HTR-8/SVneo (cell line): ENCODE data around the gene GRB7.
A peak's percentile ranks its signal among the peaks of the same experiment; 100 is the strongest.
"Not testable (repeated sequence)": the region's sequence is repeated elsewhere in the genome, so short reads cannot be mapped to it uniquely, and the experiment has no call there.

Source experiments
- DNase-seq: peaks from one replicate; pipeline ENCODE4 v3.0.0; 2011; ENCODE audit warnings: low spot score, mixed read lengths; ENCODE audit not compliant: insufficient read length
- FAIRE-seq: peaks from 2 replicates; lab custom pipeline; 2011; peaks lifted over from hg19 to GRCh38; lab: Jason Lieb, UNC

Gene GRB7

DNA sequence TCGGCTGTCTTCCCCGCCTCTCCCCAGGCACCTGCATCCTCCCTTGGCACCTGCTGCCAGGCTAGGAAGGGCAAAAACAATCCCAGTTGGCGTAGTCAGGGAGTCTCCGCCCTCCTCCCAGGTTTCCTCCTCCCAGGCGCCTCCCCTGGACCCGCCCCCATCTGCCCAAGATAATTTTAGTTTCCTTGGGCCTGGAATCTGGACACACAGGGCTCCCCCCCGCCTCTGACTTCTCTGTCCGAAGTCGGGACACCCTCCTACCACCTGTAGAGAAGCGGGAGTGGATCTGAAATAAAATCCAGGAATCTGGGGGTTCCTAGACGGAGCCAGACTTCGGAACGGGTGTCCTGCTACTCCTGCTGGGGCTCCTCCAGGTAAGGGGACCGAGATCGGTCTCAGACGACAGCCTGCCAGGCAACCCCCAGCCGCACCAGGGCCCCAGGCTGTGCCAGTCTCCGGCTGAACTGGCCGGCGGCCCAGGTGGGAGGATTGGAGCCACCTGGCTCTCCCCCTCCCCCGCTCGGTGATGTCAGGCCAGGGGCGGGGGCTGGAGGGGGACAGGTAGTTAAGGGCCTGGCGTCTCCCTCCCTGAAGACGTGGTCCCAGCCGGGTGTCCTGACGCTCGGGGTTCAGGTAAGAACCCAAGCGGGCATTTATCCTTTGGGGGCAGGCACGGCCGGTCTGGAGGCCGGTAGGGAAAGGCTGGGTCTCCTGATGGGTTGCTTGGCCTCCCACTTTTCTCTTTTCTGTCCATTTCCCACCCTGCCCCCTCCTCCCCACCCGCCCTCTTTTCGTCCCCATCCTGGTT is at the start of gene GRB7:
Gene GRB7 (plus strand): TSS at position 179 of the 808 bp plus-strand sequence. CDS start 4,364 bp downstream, outside the sequence.
- DNase-seq (no peak), FAIRE-seq (no peak)

DNA sequence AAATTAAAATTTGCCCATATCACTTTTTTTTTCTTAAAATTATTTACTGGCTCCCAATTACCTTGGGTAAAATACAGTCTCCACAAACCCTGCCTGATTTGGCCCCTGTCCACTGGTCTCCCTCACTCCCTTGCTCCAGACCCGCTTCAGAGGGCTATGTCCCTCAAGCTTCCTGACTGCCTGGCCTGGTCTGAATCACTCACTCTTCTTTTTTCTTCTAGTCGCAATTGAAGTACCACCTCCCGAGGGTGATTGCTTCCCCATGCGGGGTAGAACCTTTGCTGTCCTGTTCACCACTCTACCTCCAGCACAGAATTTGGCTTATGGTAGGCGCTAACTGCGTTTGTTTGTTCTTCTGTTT is 49.3 kb upstream of the GRB7 start:
- FAIRE-seq (no peak), DNase-seq (no peak)

DNA sequence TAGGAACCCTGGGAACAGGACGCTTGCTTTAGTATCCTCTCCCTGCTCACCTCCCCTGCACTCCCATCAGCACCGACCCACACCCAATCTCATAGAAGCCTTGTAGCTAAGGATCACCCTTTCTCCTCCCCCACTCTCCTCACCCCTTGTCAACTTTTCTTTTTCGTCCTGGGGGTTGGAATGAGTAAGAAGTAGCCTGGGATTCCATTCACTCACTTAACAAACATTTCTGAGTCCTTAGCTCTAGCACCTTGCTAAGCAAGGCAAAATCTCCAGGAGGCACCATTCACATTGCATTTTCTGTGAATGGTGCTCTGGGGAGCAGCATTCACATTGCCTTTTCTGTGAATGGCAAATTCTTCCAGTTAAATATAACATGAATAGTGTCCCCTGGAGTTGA is 48.8 kb upstream of the GRB7 start:
- FAIRE-seq (no peak), DNase-seq (no peak)

DNA sequence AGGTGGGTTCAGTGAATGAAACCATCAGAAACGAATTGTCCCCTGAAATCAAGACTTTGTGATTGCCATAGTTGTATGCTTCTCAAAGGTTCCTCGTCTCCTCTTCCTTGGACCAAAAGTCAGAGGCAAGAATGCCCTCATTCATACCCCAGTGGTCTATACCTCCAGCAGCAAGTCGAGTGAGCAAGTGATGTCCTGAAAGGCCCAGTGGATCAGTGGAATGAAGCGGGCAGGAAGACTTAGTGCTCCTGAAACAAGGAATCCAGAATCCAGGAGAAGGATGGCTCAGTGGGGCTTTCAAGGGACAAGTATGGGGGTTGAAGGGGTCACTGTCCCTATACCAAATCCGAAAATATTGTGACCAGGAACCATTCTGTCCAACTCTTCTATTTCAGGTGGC is 43.1 kb upstream of the GRB7 start:
- FAIRE-seq (no peak), DNase-seq (no peak)

DNA sequence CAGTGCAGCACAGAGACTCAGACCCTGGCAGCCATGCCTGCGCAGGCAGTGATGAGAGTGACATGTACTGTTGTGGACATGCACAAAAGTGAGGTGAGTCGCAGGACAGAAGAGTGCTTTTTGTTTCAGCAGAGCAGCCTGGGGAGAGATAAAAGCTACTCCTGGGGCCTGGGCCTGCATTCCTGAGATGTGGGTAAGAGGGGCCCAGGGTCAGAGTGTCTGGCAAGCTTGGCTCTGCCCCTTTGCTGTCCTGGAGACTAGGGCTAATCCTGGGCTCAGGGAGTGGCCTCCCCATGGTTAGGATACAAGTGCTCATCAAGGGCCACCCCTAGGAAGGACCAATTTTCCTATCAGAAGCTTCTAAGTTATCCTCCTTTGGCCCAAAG is 42.7 kb upstream of the GRB7 start:
- no peak for FAIRE-seq

DNA sequence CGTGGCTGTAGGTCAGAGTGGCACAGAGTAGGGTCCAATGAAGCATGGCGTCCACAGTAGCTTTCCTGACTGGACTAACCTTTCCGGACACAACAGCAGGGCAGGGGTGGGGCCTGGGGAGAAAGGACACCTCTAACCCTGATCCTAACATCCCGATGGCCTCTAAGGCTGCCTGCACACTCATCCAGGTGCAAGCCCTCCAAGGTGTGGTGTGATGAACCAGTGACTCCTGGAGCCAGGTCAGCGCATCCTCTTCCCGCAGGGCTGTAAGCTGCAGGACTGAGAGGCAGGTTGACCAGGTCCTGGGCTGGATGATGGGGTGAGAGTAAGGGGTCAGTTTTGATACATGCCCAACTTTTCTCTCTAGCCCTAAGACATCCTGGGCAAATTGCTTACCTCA is 41.0 kb upstream of the GRB7 start:
- FAIRE-seq: no peak

More for the DNA sequence above, 42.7 kb upstream of the GRB7 start:
- no peak for DNase-seq

DNA sequence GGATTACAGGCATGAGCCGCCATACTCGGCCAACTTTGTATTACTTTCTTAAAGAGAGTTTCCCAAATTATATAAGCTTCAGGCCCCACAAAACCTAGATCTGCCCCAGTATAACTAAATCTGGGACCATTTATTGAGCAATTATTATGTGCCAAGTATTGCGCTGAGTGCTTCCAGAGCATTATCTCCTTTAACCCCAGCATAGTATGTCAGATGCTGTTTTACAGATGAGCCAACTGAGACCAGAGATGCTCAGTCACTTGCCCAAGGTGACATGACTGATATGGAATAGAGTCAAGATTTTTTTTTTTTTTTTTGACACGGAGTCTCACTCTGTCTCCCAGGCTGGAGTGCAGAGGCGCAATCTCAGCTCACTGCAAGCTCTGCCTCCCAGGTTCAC is 39.8 kb upstream of the GRB7 start:
- DNase-seq (no peak), FAIRE-seq (no peak)

More for the DNA sequence above, 41.0 kb upstream of the GRB7 start:
- no peak for DNase-seq

DNA sequence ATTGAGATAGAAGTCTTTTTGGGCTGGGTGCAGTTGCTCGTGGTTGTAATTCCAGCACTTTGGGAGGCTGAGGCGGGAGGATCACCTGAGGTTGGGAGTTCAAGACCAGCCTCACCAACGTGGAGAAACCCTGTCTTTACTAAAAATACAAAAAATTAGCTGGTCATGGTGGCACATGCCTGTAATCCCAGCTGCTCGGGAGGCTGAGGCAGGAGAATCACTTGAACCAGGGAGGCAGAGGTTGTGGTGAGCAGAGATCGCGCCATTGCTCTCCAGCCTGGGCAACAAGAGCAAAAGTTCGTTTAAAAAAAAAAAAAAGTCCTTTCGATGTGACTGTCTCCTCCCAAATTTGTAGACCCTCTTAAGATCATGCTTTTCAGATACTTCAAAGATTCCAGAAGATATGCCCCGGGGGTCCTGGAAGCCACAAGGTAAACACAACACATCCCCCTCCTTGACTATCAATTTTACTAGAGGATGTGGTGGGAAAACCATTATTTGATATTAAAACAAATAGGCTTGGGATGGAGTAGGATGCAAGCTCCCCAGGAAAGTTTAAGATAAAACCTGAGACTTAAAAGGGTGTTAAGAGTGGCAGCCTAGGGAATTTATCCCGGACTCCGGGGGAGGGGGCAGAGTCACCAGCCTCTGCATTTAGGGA is 38.5 kb upstream of the GRB7 start:
- DNase-seq, FAIRE-seq: not testable (repeated sequence)

DNA sequence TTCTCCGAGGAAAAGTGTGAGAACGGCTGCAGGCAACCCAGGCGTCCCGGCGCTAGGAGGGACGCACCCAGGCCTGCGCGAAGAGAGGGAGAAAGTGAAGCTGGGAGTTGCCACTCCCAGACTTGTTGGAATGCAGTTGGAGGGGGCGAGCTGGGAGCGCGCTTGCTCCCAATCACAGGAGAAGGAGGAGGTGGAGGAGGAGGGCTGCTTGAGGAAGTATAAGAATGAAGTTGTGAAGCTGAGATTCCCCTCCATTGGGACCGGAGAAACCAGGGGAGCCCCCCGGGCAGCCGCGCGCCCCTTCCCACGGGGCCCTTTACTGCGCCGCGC is 38.0 kb upstream of the GRB7 start, which contains the start of gene ERBB2:
Gene ERBB2 (plus strand): TSS at position 247 of the 330 bp plus-strand sequence. CDS start 175 bp downstream, outside the sequence.
- peak; percentile 97 for FAIRE-seq

DNA sequence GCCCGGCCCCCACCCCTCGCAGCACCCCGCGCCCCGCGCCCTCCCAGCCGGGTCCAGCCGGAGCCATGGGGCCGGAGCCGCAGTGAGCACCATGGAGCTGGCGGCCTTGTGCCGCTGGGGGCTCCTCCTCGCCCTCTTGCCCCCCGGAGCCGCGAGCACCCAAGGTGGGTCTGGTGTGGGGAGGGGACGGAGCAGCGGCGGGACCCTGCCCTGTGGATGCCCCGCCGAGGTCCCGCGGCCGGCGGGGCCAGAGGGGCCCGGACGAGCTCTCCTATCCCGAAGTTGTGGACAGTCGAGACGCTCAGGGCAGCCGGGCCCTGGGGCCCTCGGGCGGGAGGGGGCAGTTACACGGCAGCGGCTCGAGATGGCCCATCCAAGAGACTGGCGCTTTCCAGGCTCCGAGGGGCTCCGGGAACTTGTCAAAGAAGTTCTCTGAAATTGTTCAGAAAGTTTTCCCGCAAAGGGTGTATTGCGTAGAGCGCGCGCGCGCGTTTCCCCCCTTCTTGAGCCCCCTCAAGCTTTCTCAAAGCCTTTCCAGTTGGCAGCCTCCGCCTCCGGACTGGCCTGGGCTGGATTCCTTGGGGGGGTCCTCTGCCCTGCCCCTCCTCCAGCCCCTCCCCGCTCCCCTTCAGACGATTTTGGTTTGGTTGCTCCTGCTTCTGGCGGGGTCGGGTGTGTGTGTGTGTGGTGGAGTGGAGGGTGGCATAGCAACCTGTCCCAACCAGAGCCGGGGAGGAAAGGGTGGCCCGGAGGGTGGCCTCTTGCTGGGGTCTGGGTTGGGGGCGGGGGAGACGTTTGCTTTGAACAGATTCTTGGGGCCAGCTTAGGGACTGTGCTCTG is 37.4 kb upstream of the GRB7 start:
- DNase-seq: peak; percentile 46
- FAIRE-seq: peak; percentile 9

More for the DNA sequence above, 38.0 kb upstream of the GRB7 start, which contains the start of gene ERBB2:
- DNase-seq: peak; percentile 92

DNA sequence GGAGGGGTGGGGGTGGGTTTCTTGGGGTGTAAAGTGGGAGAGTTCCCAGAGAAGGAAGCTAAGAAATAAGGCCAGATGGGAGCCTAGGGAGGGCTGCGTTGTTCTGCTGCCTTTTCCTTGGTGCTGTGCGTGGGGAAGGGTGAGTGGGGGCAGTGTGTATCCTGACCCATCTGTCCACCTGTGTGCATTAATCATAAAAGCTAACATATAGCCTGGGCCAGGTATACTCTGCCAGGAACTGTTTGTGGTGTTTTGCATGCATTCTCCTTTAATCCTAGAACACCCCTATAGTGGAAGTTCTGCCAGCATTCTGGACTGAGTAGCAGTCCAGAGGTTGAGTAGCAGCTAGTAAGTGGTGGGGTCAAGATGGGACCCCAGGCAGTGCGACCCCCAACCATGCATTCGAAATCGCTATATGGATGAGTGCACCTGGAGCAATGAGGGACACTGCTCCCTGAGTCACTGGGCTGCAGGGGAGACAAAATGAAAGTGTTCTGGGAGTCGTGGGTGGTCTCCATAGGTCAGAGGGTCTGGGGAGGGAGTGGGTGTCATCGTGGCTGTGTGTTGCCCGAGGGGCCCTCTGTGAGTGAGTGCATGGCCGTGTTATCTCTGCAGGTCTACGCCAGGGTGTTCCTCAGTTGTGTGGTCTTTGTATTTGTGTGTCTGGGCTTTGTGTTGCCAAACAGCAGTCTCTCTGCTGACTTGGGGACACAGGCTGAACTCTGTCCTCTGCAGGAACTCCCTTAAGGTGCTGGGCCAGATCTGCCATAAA is 36.5 kb upstream of the GRB7 start:
- FAIRE-seq: peak; percentile 69

DNA sequence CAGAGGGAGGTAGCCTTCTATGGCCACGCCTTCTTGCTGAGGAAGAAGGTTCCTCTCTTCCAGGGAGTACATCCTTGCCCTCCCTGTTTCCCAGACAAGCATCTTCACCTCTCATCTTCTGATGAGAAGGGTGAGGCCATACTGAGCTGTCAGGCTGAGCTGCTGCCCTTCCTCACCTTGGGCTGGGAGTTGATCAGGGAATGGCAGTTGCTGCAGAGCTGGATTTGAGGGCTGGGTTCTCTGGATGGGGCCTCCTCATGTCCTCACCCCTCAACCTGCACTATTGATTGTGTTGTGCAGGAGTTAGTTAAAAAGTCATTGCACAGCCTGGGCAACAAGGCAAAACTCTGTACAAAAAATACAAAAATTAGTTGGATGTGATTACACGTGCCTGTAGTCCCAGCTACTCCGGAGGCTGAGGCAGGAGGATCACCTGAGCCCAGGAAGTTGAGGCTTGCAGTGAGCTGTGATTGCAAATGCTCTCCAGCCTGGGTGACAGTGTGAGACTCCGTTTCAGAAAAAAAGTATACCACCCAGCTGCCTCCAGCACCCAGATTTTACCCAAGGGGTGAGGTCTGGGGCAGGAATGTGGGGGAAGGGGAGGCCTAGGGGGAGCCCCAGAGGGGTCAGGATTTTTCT is 35.8 kb upstream of the GRB7 start:
- peak; percentile 67 for FAIRE-seq
- DNase-seq: no peak

More for the DNA sequence above, 36.5 kb upstream of the GRB7 start:
- DNase-seq: no peak

DNA sequence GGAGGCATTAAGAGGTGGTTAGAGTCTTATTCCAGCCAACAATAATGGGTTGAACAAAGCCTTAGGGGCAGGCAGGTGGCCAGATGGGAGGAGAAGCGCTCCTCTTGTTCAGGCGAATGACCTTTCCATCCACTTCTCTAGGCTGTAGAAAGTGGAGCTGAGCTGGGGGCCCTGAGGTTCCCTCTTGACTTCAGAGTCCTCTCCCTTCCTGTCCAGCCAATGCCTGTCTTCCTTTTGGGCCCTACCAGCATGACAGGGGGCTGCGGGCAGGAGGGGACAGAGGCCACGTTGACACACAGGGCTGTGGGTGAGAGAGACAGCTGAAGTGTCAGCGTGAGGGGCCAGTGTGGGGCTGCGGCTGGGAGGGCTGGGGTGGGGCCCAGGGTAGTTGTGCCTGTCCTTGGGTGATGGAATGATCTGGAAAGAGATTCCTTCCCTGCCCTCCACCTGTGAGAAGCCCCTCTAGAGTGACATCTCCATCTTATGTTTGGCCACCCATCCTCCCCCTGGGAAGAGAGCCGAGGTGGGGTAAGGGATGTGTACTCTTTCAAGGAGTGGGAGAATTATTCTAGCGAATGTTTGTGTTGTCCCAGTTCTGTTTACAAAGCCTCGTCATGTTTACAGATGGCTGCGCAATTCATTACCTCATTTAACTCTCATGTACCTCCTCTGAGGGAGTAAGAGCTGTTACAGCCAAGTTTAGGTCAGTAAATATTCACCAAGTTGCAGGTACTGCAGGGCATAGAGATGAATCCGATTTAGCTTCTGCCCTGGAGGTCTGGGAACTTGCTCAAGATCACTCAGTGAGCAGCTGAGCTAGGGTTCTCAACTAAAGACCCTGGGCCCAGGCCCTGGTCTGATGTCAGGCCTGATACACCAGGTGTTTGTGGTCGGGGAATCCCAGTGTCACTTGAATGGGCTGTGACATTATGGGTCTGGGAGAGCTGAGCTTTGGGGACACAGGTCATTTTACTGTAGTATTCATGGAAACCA is 34.5 kb upstream of the GRB7 start:
- no peak for FAIRE-seq
- no peak for DNase-seq

DNA sequence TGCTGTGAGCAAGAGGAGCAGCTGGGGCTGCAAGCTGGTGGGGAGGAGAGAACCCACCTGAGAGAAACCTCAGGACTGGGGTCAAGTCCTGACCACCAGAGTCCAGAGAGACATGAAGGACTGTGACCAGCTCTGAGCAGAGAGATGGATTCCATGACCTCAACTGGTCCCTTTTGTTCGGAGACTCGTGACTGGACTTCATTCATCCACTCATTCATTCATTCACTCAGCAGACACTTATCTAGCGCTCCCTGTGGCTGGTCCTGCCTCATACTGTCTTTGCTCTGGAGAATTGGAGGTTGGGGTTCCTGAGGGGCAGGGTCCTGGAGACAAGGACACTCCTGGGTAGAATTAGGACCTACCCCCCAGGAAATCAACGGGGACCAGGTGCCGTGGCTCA is 33.8 kb upstream of the GRB7 start:
- DNase-seq (no peak), FAIRE-seq (no peak)

DNA sequence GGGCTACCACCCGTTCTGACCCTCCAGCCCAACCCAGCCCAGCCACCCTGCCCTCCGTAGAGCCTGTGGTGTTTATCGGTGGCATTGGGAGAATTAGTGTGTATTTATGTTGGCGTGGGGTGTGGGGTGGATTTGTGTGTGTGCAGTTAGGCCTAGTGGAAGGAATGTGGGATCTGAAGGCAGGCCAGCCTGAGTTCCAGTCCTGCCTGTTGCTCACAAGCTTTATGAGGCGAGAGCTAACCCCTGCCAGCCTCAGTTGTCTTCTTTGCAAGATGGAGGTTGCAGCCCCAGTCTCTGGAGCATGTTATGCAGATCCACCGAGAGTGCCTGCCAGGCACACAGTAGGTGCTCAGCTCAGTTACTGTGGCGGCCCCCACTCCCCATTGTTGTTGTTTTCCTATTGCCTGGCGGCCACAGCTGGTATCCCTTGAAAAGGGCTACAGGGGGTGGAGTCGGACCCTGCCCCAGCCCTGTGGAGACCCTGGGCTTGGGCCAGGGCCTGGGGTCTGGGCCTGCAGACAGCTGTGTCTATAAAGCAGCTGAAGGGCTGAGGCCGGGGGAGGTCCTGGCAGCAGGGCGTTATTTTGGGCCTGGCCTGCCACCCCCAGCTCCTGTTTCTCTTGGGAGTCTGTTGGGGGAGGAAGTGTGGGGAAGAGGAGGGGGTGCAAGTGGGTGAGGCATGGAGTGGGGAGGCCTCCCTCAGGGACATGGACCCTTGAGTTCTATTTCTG is 32.8 kb upstream of the GRB7 start:
- FAIRE-seq (no peak), DNase-seq (no peak)

DNA sequence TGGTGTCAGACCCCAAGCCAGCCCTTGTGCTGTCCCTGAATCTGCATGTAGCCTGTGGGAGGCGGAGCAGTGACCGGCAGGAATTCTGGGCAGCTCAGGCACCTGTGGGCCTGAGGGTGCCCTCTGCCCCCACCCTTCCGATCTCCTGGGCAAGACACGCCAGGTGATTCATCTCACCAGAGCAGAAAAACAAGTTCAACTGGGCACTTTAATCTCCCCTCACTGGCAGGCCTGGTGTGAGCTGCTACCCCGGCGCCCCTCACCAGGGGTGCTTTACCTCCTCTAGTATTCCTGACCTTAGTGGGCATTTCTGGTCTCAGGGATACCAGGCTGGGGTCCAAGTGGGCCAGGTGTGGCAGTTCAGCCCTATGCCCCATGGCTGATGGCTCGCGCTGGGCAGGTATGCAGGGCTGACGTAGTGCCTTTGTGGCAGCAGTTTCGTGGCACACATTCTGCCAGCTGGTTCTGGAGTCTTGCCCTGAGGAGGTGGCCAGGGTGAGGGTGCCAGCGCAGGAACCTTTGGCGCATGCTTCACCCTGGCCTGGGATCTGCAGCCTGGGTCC is 31.9 kb upstream of the GRB7 start:
- FAIRE-seq: peak; percentile 46

DNA sequence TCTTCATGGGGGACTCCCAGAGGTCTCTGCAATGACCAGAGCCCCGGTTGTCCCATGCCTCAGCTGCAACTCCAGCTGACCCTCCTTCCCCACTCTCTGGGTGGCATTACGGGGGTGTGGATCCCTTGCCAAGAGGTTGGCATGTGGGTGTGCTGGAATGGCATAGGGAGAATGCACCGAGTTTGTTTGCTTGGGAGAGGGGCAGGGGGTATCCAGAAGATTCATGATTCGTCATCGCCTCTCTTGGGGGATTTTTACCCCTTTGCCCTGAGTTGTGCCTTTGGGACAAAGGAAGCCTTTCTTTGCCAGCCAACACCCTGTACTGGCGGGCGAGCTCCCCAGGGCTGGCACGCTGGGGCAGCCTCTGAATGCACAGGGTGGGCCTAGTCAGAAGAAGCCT is 31.4 kb upstream of the GRB7 start:
- DNase-seq (no peak), FAIRE-seq (no peak)

More for the DNA sequence above, 31.9 kb upstream of the GRB7 start:
- DNase-seq: no peak
